WTC11 (cell line): ENCODE measurements around the gene IZUMO4. TPM values are rescaled to one million over a fixed set of nuclear protein-coding genes. Genes with fewer than 3 reads are reported as not detected.

Experiments
- ATAC-seq: fragments of 200-7000 bp; cut with Tn5 transposase; 2 replicates; pipeline ENCODE4 v1.10.0; 2021; ENCODE audit warnings: mild to moderate bottlenecking, moderate library complexity
- CTCF ChIA-PET: fragments of 300-600 bp; sonication (Branson Sonifier 250); formaldehyde crosslinking; loops from one replicate; lab custom pipeline; 2021; ENCODE audit warnings: antibody characterized with exemption; lab: Charles Lee
- POLR2A ChIA-PET: fragments of 350-600 bp; sonication (Branson Sonifier 250); formaldehyde crosslinking; loops from one replicate; lab custom pipeline; 2021; ENCODE audit warnings: antibody characterized with exemption; lab: Charles Lee
- DNase-seq: peaks from one replicate; pipeline ENCODE4 v3.0.0; 2021; ENCODE audit warnings: low spot score
- H3K27ac Mint-ChIP-seq: 2 replicates; pipeline ENCODE4 v1.8.0; 2021; ENCODE audit warnings: mixed read lengths
- H3K27me3 Mint-ChIP-seq: 2 replicates; pipeline ENCODE4 v1.8.0; 2021; ENCODE audit warnings: low read depth, mild to moderate bottlenecking, moderate library complexity, mixed read lengths
- H3K36me3 Mint-ChIP-seq: 2 replicates; pipeline ENCODE4 v1.8.0; 2021; ENCODE audit warnings: mixed read lengths
- H3K4me1 Mint-ChIP-seq: 2 replicates; pipeline ENCODE4 v1.8.0; 2022; ENCODE audit warnings: mixed read lengths
- H3K4me3 Mint-ChIP-seq: 2 replicates; pipeline ENCODE4 v1.8.0; 2021; ENCODE audit warnings: mild to moderate bottlenecking, moderate library complexity, mixed read lengths
- H3K9me3 Mint-ChIP-seq: 2 replicates; pipeline ENCODE4 v1.8.0; 2021; ENCODE audit warnings: mixed read lengths
- CREB1 ChIP-seq: sonication (generic); formaldehyde crosslinking; IDR thresholded peaks from 2 replicates; pipeline ENCODE4 v1.8.0; 2023; ENCODE audit warnings: mild to moderate bottlenecking, missing genetic modification reagents
- ESRRA ChIP-seq: sonication (generic); formaldehyde crosslinking; IDR thresholded peaks from 2 replicates; pipeline ENCODE4 v1.8.1; 2022; ENCODE audit warnings: mild to moderate bottlenecking, missing genetic modification reagents, borderline replicate concordance
- ETV6 ChIP-seq: sonication (generic); formaldehyde crosslinking; IDR thresholded peaks from 2 replicates; pipeline ENCODE4 v1.8.1; 2022; ENCODE audit warnings: mild to moderate bottlenecking, missing genetic modification reagents
- FOXP1 ChIP-seq: sonication (generic); formaldehyde crosslinking; IDR thresholded peaks from 2 replicates; pipeline ENCODE4 v1.8.0; 2022; ENCODE audit warnings: missing genetic modification reagents, mild to moderate bottlenecking, moderate library complexity, borderline replicate concordance
- GABPB1 ChIP-seq: sonication (generic); formaldehyde crosslinking; IDR thresholded peaks from 2 replicates; pipeline ENCODE4 v1.8.1; 2023; ENCODE audit warnings: mild to moderate bottlenecking, missing genetic modification reagents
- GTF2I ChIP-seq: fragments of 250-450 bp; sonication (Bioruptor Pico); conservative IDR thresholded peaks from 2 replicates; pipeline ENCODE4 v1.4.0; 2021; ENCODE audit warnings: mild to moderate bottlenecking
- JAZF1 ChIP-seq: fragments of 250-450 bp; sonication (Bioruptor Pico); IDR thresholded peaks from 2 replicates; pipeline ENCODE4 v1.9.0; 2021; ENCODE audit warnings: moderate library complexity, mild to moderate bottlenecking, inconsistent platforms
- MLX ChIP-seq: sonication (generic); formaldehyde crosslinking; IDR thresholded peaks from 2 replicates; pipeline ENCODE4 v1.8.1; 2023; ENCODE audit warnings: mild to moderate bottlenecking, missing genetic modification reagents, moderate library complexity
- NFATC4 ChIP-seq: fragments of 250-450 bp; sonication (Bioruptor Pico); IDR thresholded peaks from 2 replicates; pipeline ENCODE4 v1.9.0; 2021; ENCODE audit warnings: mild to moderate bottlenecking
- NFE2L1 ChIP-seq: sonication (generic); formaldehyde crosslinking; IDR thresholded peaks from 2 replicates; pipeline ENCODE4 v1.8.1; 2023; ENCODE audit warnings: missing genetic modification reagents
- OVOL2 ChIP-seq: fragments of 250-450 bp; sonication (Bioruptor Pico); IDR thresholded peaks from 2 replicates; pipeline ENCODE4 v1.9.0; 2021; ENCODE audit warnings: mild to moderate bottlenecking, borderline replicate concordance
- SMAD3 ChIP-seq: sonication (generic); formaldehyde crosslinking; IDR thresholded peaks from 2 replicates; pipeline ENCODE4 v1.8.0; 2022; ENCODE audit warnings: missing genetic modification reagents, mild to moderate bottlenecking, borderline replicate concordance
- SMAD4 ChIP-seq: sonication (generic); formaldehyde crosslinking; IDR thresholded peaks from 2 replicates; pipeline ENCODE4 v1.8.0; 2022; ENCODE audit warnings: mild to moderate bottlenecking, missing genetic modification reagents
- STAT6 ChIP-seq: sonication (generic); formaldehyde crosslinking; conservative IDR thresholded peaks from 2 replicates; pipeline ENCODE4 v1.8.1; 2023; ENCODE audit warnings: mild to moderate bottlenecking, low read depth, missing genetic modification reagents, moderate library complexity
- TEAD1 ChIP-seq: sonication (generic); formaldehyde crosslinking; IDR thresholded peaks from 2 replicates; pipeline ENCODE4 v1.8.0; 2022; ENCODE audit warnings: mild to moderate bottlenecking, missing genetic modification reagents
- TEAD4 ChIP-seq: sonication (generic); formaldehyde crosslinking; IDR thresholded peaks from 2 replicates; pipeline ENCODE4 v1.8.0; 2022; ENCODE audit warnings: mild to moderate bottlenecking, missing genetic modification reagents
- TP53 ChIP-seq: sonication (generic); formaldehyde crosslinking; IDR thresholded peaks from 2 replicates; pipeline ENCODE4 v1.8.1; 2023; ENCODE audit warnings: mild to moderate bottlenecking, missing genetic modification reagents
- USF2 ChIP-seq: sonication (generic); formaldehyde crosslinking; IDR thresholded peaks from 2 replicates; pipeline ENCODE4 v1.8.1; 2023; ENCODE audit warnings: mild to moderate bottlenecking, missing genetic modification reagents, moderate library complexity
- ZNF219 ChIP-seq: sonication (generic); formaldehyde crosslinking; IDR thresholded peaks from 2 replicates; pipeline ENCODE4 v1.8.0; 2023; ENCODE audit warnings: missing genetic modification reagents, mild to moderate bottlenecking, borderline replicate concordance
- ZNF232 ChIP-seq: sonication (generic); formaldehyde crosslinking; IDR thresholded peaks from 2 replicates; pipeline ENCODE4 v1.8.0; 2022; ENCODE audit warnings: mild to moderate bottlenecking, missing genetic modification reagents
- ZNF423 ChIP-seq: fragments of 250-450 bp; sonication (Bioruptor Pico); IDR thresholded peaks from 2 replicates; pipeline ENCODE4 v2.1.2; 2022; ENCODE audit warnings: mild to moderate bottlenecking, moderate library complexity
- ZNF532 ChIP-seq: fragments of 250-450 bp; sonication (Bioruptor Pico); IDR thresholded peaks from 2 replicates; pipeline ENCODE4 v1.9.0; 2021; ENCODE audit warnings: mild to moderate bottlenecking, borderline replicate concordance
- total RNA-seq: library from RNA; stranded (reverse); gene quantifications from 3 replicates; pipeline ENCODE4 v1.2.3, GENCODE V29; 2021

The IZUMO4 gene
- total RNA-seq, 1 experiment from 2014 or later = 1.9 TPM

GRCh38 chr19:2056837-2057192, 39.9 kb upstream of the IZUMO4 start (continued):
- no peak for TF ChIP-seq MLX
- TF ChIP-seq ESRRA = no peak
- no peak for TF ChIP-seq SMAD4 (CRISPR knock-in tag)
- TF ChIP-seq FOXP1 = no peak
- TF ChIP-seq USF2 (CRISPR knock-in tag) = no peak
- TF ChIP-seq TP53 = no peak
- no peak for TF ChIP-seq OVOL2
- no peak for TF ChIP-seq ZNF232 (CRISPR knock-in tag)
- TF ChIP-seq GTF2I (CRISPR knock-in tag) = no peak

- H3K4me3 Mint-ChIP-seq = no peak overlapping the region
- ChIA-PET CTCF (interaction anchor here (1.0 to 1.4 kb wide), 4 partner anchors 12 to 193 kb away, joined by 3 to 8 read pairs (median 4); partner anchors contain the start of gene MOB3A), POLR2A (interaction anchor here (1.1 kb wide), 1 partner anchor 15 kb away, joined by 5 read pairs; no protein-coding TSS in a partner anchor)
- H3K4me1 Mint-ChIP-seq = peaks cover 33% of the 10 kb centered on the region
- TF ChIP-seq SMAD3 (CRISPR knock-in tag) (no peak), ZNF219 (CRISPR knock-in tag) (no peak), GABPB1 (CRISPR knock-in tag) (no peak), ZNF423 (no peak), NFE2L1 (CRISPR knock-in tag) (no peak), TEAD1 (CRISPR knock-in tag) (no peak), TEAD4 (CRISPR knock-in tag) (no peak)
- DNase-seq (no peak), ATAC-seq (no peak)
- H3K9me3 Mint-ChIP-seq = no peaks in the 10 kb centered on the region
- no peaks in the 10 kb centered on the region for H3K36me3 Mint-ChIP-seq
- no peak overlapping the region for H3K27ac Mint-ChIP-seq
- H3K27me3 Mint-ChIP-seq = no peaks in the 10 kb centered on the region
These were observed 38.9 kb upstream of the IZUMO4 start for GRCh38 chr19:2057484-2058469.

- no peaks in the 10 kb centered on the region for H3K27me3 Mint-ChIP-seq
- H3K9me3 Mint-ChIP-seq = no peaks in the 10 kb centered on the region
- CTCF ChIA-PET = interaction anchor here (1.0 to 1.2 kb wide), 4 partner anchors 17 to 194 kb away, joined by 3 to 8 read pairs (median 4); partner anchors contain the start of gene MOB3A
- H3K4me1 Mint-ChIP-seq = peaks cover 34% of the 10 kb centered on the region
- no peaks in the 10 kb centered on the region for H3K36me3 Mint-ChIP-seq
- ATAC-seq (no peak), DNase-seq (no peak)
- no peak overlapping the region for H3K4me3 Mint-ChIP-seq
- H3K27ac Mint-ChIP-seq = peak overlapping the region; percentile 80
- POLR2A ChIA-PET = interaction anchor here (0.6 to 1.1 kb wide), 2 partner anchors 16 to 79 kb away, joined by 3 to 5 read pairs; no protein-coding TSS in a partner anchor
- TF ChIP-seq JAZF1 (CRISPR knock-in tag) (no peak), USF2 (CRISPR knock-in tag) (no peak), ETV6 (CRISPR knock-in tag) (no peak), ZNF532 (no peak), NFATC4 (CRISPR knock-in tag) (no peak), GTF2I (CRISPR knock-in tag) (no peak), STAT6 (CRISPR knock-in tag) (no peak), CREB1 (CRISPR knock-in tag) (no peak)
These were observed 37.9 kb upstream of the IZUMO4 start for GRCh38 chr19:2058570-2059421.
